GM12891 (cell line): ENCODE data around the gene TLE5. TPM values are rescaled to one million over a fixed set of nuclear protein-coding genes. Genes with fewer than 3 reads are reported as not detected.

ENCODE experiments used
- DNase-seq: peaks from one replicate; pipeline ENCODE4 v3.0.0; 2011; ENCODE audit warnings: low spot score; ENCODE audit not compliant: insufficient read length
- FAIRE-seq: peaks from 2 replicates; lab custom pipeline; 2011; peaks lifted over from hg19 to GRCh38; lab: Jason Lieb, UNC
- PAX5 ChIP-seq: IDR thresholded peaks from 2 replicates; pipeline ENCODE4 v1.6.1; 2011; ENCODE audit warnings: low read length, moderate library complexity, mild to moderate bottlenecking; ENCODE audit not compliant: insufficient read depth, severe bottlenecking
- POLR2A ChIP-seq: IDR thresholded peaks from 2 replicates; pipeline ENCODE4 v1.6.1; 2011; ENCODE audit warnings: low read depth, low read length, control low read depth
- POLR2AphosphoS5 ChIP-seq: IDR thresholded peaks from 2 replicates; pipeline ENCODE4 v1.6.1; 2011; ENCODE audit warnings: low read depth, low read length, control low read depth
- POU2F2 ChIP-seq: IDR thresholded peaks from 2 replicates; pipeline ENCODE4 v1.6.1; 2011; ENCODE audit warnings: low read depth, mild to moderate bottlenecking, control low read depth, low read length, moderate library complexity
- SPI1 ChIP-seq: IDR thresholded peaks from 2 replicates; pipeline ENCODE4 v1.6.1; 2011; ENCODE audit warnings: low read depth, low read length, control low read depth
- TAF1 ChIP-seq: IDR thresholded peaks from 2 replicates; pipeline ENCODE4 v1.6.1; 2011; ENCODE audit warnings: low read depth, low read length, control low read depth
- polyA plus RNA-seq: library from polyadenylated mRNA; unstranded; fragments of >200 nt; gene quantifications from one replicate; pipeline ENCODE4 v1.2.1, GENCODE V29; 2012; ENCODE audit warnings: low read depth, missing spikeins, inconsistent platforms; ENCODE audit not compliant: missing spikeins

Gene TLE5, protein sequence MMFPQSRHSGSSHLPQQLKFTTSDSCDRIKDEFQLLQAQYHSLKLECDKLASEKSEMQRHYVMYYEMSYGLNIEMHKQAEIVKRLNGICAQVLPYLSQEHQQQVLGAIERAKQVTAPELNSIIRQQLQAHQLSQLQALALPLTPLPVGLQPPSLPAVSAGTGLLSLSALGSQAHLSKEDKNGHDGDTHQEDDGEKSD
- polyA plus RNA-seq: 250 TPM

DNA sequence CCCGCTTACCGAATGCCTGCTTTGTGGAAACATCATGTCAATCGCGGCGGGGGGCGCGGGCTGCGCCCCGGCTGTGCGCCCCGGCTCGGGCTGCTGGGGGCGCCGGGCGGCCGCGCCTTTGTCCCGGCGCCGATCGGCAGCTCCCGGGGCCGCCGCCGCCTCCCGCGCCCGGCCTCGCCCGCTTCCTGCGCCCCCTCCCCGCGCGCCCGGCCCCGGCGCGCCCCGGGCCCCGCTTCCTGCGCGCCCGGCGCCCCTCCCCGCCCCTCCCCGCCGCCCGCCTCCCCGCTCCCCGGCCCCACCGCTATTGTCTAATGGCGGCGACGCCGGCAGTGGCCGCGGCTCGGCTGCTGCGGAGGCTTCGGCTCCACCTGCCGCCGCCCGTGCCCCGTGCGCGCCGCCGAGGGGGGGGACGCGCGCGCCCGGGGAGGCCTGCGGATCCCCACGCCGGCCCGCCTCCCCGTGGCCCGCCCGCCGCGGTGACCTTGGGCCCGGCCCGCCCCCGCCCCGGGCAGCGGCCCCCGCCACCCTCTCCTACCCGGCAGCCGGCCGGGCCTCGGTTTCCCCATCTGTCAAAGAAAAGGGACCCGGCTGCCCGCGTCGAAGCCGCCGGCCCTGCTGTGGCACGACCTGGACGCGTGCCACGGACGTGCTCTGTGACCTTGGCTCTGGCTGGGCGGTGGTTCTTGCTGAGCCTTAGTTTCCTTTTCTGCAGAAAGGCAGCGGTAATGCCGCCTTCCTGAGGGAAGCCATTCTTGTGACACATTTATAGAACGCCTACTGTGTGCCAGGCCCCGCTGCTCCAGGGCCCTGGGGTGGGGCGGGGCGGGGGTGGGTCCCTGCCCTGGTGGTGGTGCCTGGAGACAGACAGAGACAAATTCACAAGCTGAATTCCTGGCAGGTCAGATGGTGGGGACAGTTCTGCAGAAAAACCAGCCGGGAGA lies at the start of gene TLE5:
Gene TLE5 (minus strand): TSS at position 331 of the 941 bp plus-strand sequence. CDS start 295 bp downstream, at position 36.
- FAIRE-seq (peak; percentile 85), DNase-seq (peak; percentile 79)
- TF ChIP-seq PAX5 (no peak), TAF1 (no peak), POLR2A (no peak), SPI1 (no peak), POU2F2 (no peak), POLR2AphosphoS5 (no peak)

DNA sequence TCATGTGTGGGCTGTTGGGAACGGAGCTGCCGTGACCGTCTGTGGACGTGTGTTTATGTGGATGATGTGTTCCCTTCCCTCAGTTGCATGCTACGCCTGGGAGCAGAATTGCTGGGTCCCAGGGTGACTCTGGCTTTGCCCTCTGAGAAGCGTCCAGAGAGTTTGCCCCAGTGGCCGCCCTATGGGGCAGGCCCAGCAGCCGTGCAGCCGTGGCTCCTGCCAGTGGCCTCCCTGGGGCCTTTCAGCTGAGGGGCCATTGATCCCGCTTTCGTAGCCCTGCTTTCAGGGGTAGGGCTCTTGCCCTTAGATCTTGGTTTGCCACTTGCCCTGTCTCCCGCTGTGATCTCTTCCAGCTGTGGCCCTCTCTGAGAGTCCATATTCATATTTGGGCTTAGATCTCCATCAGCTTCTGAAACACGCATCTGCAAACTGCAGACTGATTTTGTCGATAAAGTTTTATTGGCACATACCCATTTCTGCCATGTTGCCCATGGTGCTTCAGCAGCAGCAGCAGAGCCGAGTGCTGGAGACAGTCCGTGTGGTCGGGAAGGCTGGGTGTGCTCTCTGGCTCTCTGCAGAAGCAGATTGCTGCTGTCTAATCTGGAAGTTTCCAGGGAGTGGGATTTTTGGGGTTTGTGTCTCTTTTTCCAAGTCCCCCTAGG lies 49.4 kb upstream of the TLE5 start:
- DNase-seq: no peak
- no peak for TF ChIP-seq POU2F2
- no peak for TF ChIP-seq POLR2AphosphoS5
- TF ChIP-seq PAX5: no peak
- no peak for TF ChIP-seq SPI1
- TF ChIP-seq TAF1: no peak
- TF ChIP-seq POLR2A: no peak
- FAIRE-seq: no peak

DNA sequence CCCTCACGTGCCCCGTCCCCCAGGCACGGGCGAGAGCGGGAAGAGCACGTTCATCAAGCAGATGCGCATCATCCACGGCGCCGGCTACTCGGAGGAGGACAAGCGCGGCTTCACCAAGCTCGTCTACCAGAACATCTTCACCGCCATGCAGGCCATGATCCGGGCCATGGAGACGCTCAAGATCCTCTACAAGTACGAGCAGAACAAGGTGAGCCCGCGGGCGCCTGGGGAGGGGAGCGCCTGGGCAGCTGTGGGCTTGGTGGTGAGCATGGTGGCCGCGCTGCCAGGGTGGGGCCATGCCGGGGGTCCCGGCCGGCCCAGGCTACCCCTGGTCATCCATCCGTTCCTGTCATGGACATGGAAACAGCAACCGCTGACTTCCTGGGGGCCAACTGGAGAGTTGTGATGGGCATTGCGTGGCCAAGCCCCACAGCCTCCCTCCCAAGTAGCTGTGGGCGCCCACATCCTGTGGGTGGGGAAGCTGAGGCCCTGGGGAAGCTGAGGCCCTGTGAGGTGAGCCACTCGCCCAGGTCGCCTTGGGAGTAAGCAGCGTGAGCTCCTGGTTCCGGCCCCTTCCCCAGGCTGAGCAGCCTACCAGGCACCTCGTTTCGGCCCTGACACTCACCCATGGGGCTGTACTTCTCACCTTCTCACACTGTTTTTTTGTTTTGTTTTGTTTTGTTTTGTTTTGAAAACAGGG lies 48.0 kb upstream of the TLE5 start:
- FAIRE-seq: no peak
- TF ChIP-seq TAF1: no peak
- TF ChIP-seq SPI1: no peak
- no peak for TF ChIP-seq PAX5
- TF ChIP-seq POU2F2: no peak
- no peak for TF ChIP-seq POLR2A
- TF ChIP-seq POLR2AphosphoS5: no peak
- DNase-seq: no peak

DNA sequence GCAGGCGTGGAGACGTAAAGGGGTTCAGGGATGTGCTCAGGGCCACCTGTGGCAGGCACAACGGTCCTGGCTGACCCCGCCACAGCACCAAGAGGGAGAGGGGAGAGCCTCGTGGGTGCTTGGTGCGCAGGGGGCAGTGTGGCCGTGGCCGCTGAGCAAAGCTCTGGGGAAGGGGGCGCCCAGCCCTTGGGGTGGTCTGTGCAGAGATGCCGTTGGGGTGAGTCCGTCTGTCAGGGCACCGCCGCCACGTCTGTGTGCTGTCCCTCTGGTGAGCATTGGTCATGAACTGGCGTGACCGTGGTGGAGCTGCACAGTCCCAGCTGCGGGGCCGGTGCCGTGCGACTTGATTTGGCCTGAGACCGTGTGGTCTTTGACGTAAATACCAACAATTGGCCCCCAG lies 47.2 kb upstream of the TLE5 start:
- TF ChIP-seq POLR2AphosphoS5 (no peak), SPI1 (no peak), TAF1 (no peak), PAX5 (no peak), POLR2A (no peak), POU2F2 (no peak)
- no peak for DNase-seq
- no peak for FAIRE-seq

DNA sequence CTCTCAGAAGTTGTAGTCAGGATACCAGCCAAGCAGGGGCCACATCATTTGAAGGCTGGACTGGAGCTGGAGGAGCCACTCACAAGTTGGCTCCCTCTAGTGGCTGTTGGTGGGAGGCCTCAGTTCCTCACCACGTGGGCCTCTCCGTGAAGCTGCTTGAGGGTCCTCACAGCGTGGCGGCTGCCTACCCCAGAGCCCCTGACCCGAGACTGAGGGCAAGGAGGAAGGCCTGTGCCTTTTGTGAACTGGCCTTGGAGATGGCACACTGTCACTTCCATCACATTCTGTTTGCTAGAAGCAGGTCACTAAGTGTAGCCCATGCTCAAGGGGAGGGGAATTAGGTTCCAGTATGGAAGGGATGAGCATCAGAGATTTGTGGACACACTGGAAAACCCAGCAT lies 46.5 kb upstream of the TLE5 start:
- FAIRE-seq: peak; percentile 90
- TF ChIP-seq TAF1 (no peak), POU2F2 (no peak), POLR2AphosphoS5 (no peak), SPI1 (peak; percentile 39), POLR2A (no peak), PAX5 (no peak)
- peak; percentile 77 for DNase-seq

DNA sequence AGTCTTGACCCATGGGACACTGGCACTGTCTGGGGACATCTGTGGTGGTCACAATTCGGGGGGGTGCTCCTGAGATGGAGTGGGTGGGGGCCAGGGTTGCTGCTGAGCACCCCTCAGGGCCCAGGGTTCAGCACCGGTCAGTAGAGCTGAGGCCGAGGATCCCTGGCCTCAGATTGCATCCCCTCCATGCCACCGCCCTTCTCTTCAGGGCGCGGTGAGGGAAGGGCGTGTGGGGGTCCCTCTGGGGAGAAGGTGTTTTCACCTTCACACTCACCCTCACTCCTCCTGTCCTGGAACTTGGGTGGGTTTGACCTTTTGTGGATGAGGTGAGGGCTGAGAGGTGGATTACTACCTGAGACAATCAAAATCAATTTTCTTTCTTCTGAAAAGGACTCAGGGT lies 45.4 kb upstream of the TLE5 start:
- TF ChIP-seq SPI1: no peak
- TF ChIP-seq POU2F2: no peak
- DNase-seq: no peak
- no peak for FAIRE-seq

DNA sequence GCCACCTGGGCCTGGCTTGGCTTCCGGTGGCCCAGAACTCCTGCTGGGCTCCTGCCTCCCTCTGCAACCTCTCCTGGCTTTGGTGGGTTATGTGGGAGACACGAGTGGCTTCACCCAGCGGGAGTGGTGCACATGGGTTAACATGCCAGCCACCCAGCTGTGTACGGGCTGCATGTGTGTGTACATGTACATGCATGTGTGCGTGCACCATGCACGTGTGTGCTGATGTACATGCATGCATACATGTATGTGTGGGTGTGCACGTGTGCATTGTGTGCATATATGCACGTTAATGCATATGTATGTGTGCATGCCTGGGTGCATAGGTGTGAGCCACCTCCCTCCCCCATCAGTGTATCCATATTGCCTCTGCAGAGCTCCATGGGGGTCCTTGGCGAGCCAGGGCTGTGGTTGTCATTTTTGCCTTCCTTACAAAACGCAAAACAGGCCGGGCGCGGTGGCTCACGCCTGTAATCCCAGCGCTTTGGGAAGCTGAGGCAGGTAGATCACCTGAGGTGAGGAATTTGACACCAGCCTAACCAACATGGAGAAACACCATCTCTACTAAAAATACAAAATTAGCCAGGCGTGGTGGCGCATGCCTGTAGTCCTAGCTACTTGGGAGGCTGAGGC lies 44.3 kb upstream of the TLE5 start:
- TF ChIP-seq POLR2AphosphoS5 (no peak), PAX5 (no peak), TAF1 (no peak), POU2F2 (no peak), POLR2A (no peak), SPI1 (no peak)
- FAIRE-seq (no peak), DNase-seq (no peak)

DNA sequence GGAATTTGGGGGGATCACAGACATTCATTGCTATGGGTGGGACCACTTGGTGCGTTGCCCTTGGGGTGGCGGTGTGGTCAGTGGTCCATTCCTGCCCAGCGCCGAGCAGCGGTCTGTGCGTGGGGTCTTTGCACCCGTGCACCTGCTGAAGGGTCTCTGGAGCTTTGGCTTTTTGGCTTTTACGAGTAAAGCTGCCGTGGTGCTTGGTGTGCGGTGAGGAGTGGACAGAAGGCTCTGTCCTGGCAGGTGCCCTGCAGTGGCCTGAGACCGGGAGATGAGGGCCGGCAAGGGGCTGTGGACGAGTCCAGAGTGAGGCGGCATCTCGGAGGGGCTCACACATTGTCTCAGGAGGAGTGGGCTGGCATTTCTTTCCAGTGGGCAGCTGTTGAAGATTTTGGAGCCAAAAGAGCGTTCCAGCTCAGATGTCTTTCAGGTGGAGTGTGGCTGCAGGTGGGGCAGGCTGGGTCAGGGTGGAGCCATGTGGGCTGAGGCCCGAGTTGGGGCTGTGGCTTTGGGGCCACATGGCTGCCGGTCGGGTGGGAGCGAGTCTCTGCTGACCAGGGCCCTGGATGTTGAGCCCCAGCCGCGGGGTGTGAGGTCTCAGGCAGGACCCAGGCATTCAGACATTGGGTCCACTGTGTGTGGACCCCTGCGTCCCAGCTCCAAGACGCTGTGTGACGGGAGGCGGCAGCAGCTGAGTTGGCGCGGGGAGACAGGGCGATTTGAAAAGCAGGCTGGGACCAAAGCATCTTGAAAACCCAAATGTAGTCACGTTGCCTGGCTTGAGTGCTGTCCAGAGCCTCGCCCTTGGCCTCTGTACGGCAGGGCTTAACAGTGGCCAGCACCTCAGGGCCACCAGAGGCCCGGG lies 43.6 kb upstream of the TLE5 start:
- FAIRE-seq (no peak), DNase-seq (no peak)
- TF ChIP-seq POLR2A (no peak), PAX5 (no peak), SPI1 (no peak), POU2F2 (no peak), POLR2AphosphoS5 (no peak)
